ENCODE data around the gene MTFP1.
"Not testable (repeated sequence)": the region's sequence is repeated elsewhere in the genome, so short reads cannot be mapped to it uniquely, and the experiment has no call there.

The MTFP1 gene

DNA sequence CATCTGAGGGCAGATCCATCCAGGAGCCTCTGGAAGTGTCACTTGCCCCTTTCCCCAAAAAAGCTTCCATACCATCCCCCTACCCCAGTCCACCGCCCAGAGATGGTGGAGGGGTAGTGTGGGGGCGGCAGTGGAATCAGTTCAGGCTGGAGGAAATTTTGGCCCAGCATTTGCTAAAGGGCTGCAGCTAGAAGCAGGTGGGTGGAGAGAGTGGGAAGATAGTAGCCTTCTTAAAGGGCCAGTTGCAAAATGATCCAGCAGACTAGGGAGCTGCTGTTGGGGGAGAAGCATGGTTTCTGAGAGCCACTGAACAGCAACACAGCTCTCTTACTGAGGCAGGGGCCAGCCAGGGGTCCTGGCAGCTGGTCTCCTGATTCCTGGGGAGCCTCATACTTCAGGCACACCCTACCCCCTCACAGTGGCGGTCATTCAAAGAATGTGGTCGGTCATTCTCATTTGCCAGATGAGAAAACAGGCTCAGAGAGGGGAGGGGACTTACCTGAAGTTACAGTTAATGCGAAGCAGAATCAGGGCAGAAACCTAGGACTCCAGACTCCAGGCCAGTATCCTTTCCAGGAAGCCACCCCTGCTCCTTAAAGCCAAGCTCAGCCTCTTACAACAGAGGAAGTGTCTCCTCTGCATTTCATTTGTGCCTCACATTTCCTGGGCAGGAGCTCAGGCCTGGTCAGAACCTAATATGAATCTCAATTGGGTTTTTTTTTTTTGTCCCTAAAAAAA lies 23.4 kb upstream of the MTFP1 start:
- Histone ChIP-seq H3K9ac (no peak overlapping the region; the same call in 1 of the 2 replicates), H3K36me3 (peaks cover 39% of the 10 kb centered on the region)
- no peak for TF ChIP-seq Cebpa-rat (IDR thresholded peaks at IDR 0.05)

DNA sequence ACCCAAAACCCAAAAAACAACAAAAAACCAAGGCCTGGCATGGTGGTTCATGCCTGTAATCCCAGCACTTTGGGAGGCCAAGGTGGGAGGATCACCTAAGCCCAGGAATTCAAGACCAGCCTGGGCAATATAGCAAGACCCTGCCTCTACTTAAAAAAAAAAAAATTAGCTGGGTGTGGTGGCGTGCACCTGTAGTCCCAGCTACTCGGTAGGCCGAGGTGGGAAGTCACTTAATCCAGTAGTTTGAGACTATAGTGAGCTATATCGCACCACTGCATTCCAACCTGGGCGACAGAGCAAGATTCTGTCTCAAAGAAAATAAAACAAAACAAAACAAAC lies 22.8 kb upstream of the MTFP1 start:
- Histone ChIP-seq H3K4me1 (peaks cover 14% of the 10 kb centered on the region), H3K36me3 (peaks cover 44% of the 10 kb centered on the region), H4K20me1 (peaks cover 33% of the 10 kb centered on the region)
- not testable (repeated sequence) for H3K27ac ChIP-seq, H3K9ac ChIP-seq, H3K4me3 ChIP-seq, H3K4me2 ChIP-seq, H3K9me3 ChIP-seq, H3K27me3 ChIP-seq

More for the DNA sequence above, 23.4 kb upstream of the MTFP1 start:
- no peaks in the 10 kb centered on the region for H3K9me3 ChIP-seq
- no peak overlapping the region for H3K4me3 ChIP-seq
- peaks cover 35% of the 10 kb centered on the region for H4K20me1 ChIP-seq
- no peak overlapping the region for H3K4me2 ChIP-seq
- H3K27ac ChIP-seq = no peak overlapping the region
- H3K27me3 ChIP-seq = peaks cover 4% of the 10 kb centered on the region; the same call in 1 of the 2 replicates
- H3K4me1 ChIP-seq = peaks cover 20% of the 10 kb centered on the region

DNA sequence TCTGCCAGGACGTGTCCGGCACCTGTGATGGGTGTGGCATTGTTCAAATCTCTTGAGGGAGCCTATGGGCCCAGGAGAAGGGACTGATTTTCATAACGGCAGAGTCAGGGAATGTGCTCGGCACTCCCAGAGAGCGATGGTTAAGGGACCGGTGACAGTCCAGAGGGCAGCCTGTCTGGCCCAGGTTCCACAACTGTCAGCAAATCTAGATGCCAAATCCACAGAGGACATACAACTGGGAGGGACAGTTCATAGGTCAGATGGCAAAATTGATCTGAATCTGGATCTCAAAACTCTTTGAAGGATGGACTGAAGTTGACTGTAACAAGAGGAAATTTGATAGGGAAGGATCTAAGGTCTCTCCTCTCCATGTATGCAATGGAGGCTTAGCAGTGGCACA lies 21.3 kb upstream of the MTFP1 start:
- no peak overlapping the region for H3K27ac ChIP-seq
- no peaks in the 10 kb centered on the region; the same call in 1 of the 2 replicates for H3K4me1 ChIP-seq
- H3K9me3 ChIP-seq = no peaks in the 10 kb centered on the region
- peaks cover 60% of the 10 kb centered on the region for H3K36me3 ChIP-seq
- no peaks in the 10 kb centered on the region for H3K27me3 ChIP-seq
- no peak overlapping the region for H3K9ac ChIP-seq
- no peak overlapping the region for H3K4me2 ChIP-seq
- peaks cover 18% of the 10 kb centered on the region for H4K20me1 ChIP-seq
- no peak for TF ChIP-seq Cebpa-rat (IDR thresholded peaks at IDR 0.05)
- no peak overlapping the region for H3K4me3 ChIP-seq

DNA sequence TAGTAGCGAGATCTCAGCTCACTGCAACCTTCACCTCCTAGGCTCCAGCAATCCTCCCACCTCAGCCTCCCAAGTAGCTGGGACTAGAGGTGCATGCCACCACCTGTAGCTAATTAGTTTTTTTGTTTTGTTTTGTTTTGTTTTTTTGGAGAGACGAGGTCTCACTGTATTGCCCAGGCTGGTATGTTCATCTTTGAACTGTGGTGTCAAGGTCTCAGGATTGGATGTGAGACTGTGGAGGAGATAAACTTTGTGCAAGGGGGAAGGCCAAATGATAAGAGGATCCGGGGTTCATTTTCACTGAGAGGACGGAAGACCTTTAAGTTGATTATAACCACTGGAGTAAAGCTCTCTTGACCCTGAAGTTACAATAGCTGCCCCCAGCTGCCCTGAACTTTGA lies 19.8 kb upstream of the MTFP1 start:
- no peak overlapping the region for H3K4me3 ChIP-seq
- H3K9ac ChIP-seq = no peak overlapping the region
- H3K27ac ChIP-seq = no peak overlapping the region
- H4K20me1 ChIP-seq = peaks cover 8% of the 10 kb centered on the region; the same call in 1 of the 2 replicates
- H3K4me1 ChIP-seq = no peaks in the 10 kb centered on the region
- no peaks in the 10 kb centered on the region for H3K27me3 ChIP-seq
- peaks cover 74% of the 10 kb centered on the region for H3K36me3 ChIP-seq
- H3K9me3 ChIP-seq = no peaks in the 10 kb centered on the region
- TF ChIP-seq Cebpa-rat (IDR thresholded peaks at IDR 0.05) = no peak
- H3K4me2 ChIP-seq = no peak overlapping the region

DNA sequence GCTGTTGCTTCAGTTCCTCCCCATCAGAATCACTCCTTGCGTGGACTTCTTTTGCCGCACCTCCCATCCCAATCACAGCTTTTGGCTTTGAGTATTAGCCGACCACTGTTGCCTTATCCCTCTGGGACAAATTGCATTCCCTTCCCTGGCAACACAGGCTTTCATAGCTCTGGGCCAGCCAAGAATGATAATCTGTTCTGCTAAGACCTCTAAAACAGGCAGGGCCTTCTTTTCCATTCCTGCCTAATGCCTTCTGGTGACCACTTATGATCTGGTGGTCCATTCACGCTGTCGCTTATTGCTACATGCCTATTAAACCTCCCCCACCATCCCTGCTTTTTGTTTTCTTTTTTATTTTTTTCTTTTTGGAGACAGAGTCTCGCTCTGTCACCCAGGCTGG lies 19.2 kb upstream of the MTFP1 start:
- TF ChIP-seq Cebpa-rat (IDR thresholded peaks at IDR 0.05) = no peak
- peaks cover 81% of the 10 kb centered on the region for H3K36me3 ChIP-seq

DNA sequence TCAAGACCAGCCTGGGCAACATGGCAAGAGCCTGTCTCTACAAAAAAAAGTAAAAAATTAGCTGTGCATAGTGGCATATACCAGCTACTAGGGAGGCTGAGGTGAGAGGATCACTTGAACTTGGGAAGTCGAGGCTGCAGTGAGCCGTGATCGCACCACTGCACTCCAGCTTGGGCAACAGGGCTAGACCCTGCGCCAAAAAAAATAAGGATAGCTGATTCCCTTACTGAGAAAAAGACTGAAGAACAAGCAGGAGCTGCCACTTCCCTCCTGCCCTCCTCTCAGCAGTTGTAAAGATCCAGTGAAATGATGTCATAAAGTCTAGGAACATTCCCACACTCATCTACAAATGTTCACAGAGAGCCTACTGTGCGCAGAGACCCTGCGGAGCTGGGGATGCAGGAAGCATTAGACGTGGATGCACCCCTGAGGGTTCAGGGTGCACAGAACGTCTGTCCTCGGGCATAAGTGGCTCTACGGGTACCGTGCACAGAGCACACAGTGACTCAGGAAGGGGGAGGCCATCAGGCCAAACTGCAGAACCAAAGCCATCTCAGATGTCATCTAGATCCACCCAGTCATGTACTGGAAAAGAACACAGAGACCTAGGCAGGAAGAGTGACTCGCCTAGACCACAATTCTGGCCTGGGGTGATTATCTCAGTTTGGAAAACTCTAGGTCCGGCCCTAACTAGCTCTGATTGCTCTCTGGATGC lies 17.0 kb upstream of the MTFP1 start:
- no peak for TF ChIP-seq Cebpa-rat (IDR thresholded peaks at IDR 0.05)
- no peaks in the 10 kb centered on the region for H3K9me3 ChIP-seq
- no peaks in the 10 kb centered on the region for H3K4me1 ChIP-seq
- H3K36me3 ChIP-seq = peaks cover 83% of the 10 kb centered on the region
- no peak overlapping the region for H3K4me3 ChIP-seq
- no peak overlapping the region for H3K9ac ChIP-seq
- no peaks in the 10 kb centered on the region for H3K27me3 ChIP-seq
- H3K27ac ChIP-seq = no peak overlapping the region
- no peak overlapping the region for H3K4me2 ChIP-seq
- H4K20me1 ChIP-seq = peaks cover 8% of the 10 kb centered on the region; the same call in 1 of the 2 replicates

More for the DNA sequence above, 19.2 kb upstream of the MTFP1 start:
- H3K4me1 ChIP-seq = no peaks in the 10 kb centered on the region
- no peak overlapping the region for H3K9ac ChIP-seq
- H3K27me3 ChIP-seq = no peaks in the 10 kb centered on the region
- H4K20me1 ChIP-seq = peaks cover 8% of the 10 kb centered on the region; the same call in 1 of the 2 replicates
- H3K9me3 ChIP-seq = no peaks in the 10 kb centered on the region
- no peak overlapping the region for H3K4me3 ChIP-seq
- H3K27ac ChIP-seq = no peak overlapping the region
- no peak overlapping the region for H3K4me2 ChIP-seq

DNA sequence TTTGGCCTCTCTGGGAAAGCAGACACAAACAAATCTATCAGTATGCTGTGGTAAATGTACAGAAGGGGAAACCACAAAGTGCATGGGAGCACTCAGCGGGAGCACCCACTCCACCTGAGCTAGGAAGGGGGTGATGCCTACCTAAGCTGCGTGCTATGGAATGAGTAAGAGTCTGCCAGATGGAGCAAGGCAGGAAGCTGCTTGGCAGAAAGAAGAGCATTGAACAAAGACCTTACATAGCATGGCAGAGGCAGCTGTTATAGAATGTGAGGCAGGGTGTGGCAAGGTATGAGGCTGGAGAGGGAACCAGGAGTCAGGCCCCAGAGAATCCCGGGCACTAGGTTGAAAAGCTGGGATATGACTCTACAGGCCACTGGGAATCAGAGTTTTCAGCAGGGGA lies 13.8 kb upstream of the MTFP1 start:
- no peak overlapping the region for H3K27ac ChIP-seq
- H3K4me1 ChIP-seq = no peaks in the 10 kb centered on the region
- no peak overlapping the region for H3K4me2 ChIP-seq
- no peaks in the 10 kb centered on the region for H3K27me3 ChIP-seq
- no peaks in the 10 kb centered on the region for H3K9me3 ChIP-seq
- no peak overlapping the region for H3K4me3 ChIP-seq
- H3K9ac ChIP-seq = no peak overlapping the region
- TF ChIP-seq Cebpa-rat (IDR thresholded peaks at IDR 0.05) = no peak
- peaks cover 100% of the 10 kb centered on the region for H3K36me3 ChIP-seq
- no peaks in the 10 kb centered on the region for H4K20me1 ChIP-seq

DNA sequence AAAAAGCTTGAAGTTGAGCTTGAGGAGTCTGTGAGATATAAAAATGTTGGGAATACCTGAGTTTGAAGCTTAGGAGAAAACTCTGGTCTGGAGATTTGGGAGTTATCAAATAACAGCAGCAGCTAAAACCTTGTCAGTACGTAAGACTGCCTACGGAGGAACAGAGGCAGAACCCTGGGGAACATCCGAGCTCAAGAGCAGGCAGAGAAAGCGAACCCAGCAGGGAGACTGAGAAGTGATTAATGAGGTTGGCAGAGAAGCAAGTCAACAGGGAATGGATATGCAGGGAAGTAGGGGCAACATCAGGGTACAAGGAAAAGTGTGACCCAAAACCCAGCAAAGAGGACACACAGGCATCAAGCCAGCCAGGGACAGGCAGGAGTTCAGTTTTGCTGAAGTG lies 12.6 kb upstream of the MTFP1 start:
- no peak overlapping the region for H3K27ac ChIP-seq
- no peaks in the 10 kb centered on the region for H3K27me3 ChIP-seq
- H3K9ac ChIP-seq = no peak overlapping the region
- H3K4me1 ChIP-seq = no peaks in the 10 kb centered on the region
- no peak for TF ChIP-seq Cebpa-rat (IDR thresholded peaks at IDR 0.05)
- no peak overlapping the region for H3K4me2 ChIP-seq
- H4K20me1 ChIP-seq = no peaks in the 10 kb centered on the region
- H3K36me3 ChIP-seq = peaks cover 100% of the 10 kb centered on the region
- H3K4me3 ChIP-seq = no peak overlapping the region
- no peaks in the 10 kb centered on the region for H3K9me3 ChIP-seq

DNA sequence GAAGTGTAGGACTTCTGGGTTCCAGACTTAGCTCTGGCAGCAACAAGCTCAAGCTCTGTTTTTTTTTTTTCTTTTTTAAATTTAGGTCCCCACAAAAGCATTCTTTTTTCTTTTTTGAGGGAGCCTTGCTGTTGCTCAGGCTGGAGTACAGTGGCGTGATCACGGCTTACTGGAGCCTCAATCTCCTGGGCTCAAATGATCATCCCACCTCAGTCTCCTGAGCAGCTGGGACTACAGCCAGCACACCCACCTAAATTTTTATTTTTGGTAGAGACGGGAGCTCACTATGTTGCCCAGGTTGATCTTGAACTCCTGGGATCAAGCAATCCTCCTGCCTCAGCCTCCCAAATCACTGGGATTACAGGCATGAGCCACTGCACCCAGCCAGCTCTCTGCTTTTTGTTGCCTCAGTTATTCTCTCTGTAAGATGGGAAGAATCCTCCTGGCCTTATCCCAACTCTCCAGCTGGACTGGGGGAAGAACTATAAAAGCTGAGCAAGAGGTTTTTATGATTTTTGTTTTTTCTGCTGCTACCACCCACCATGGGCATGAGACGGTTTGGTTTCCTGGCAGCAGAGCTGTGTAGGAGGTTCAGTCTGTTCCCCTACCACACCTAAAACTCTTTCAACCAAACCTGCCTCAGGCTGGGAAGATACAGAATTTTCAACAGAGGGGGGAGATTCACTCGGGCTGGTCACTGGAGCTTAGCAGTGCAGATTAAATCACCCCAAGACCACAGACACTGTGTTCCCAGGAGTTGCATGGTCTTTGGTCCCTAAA lies 11.6 kb upstream of the MTFP1 start:
- Histone ChIP-seq H3K9ac (no peak overlapping the region), H3K27me3 (no peaks in the 10 kb centered on the region), H3K27ac (no peak overlapping the region), H4K20me1 (no peaks in the 10 kb centered on the region), H3K36me3 (peaks cover 100% of the 10 kb centered on the region), H3K9me3 (no peaks in the 10 kb centered on the region), H3K4me3 (no peak overlapping the region), H3K4me1 (no peaks in the 10 kb centered on the region), H3K4me2 (no peak overlapping the region)
- TF ChIP-seq Cebpa-rat (IDR thresholded peaks at IDR 0.05) = no peak
